ENCODE measurements around the gene PTPN7. TPM values are rescaled to one million over a fixed set of nuclear protein-coding genes. Genes with fewer than 3 reads are reported as not detected.

The PTPN7 gene
- total RNA-seq, 2 experiments from 2014 or later: 67.5 to 83.1 TPM

- no peak overlapping the region for H3K4me2 ChIP-seq (ENCODE audit: low read length)
- no peaks in the 10 kb centered on the region for H3K9me3 ChIP-seq (ENCODE audit: low read length)
- ChIA-PET POLR2A (no interaction called here), CTCF (ENCODE audit: unreplicated experiment) (no interaction called here)
- H3K9me2 ChIP-seq (ENCODE audit: insufficient read depth, low read length): no peaks in the 10 kb centered on the region
- 0 out of 2 replicates have a peak, but pooled peaks cover 5% of the 10 kb centered on the region for H4K20me1 ChIP-seq (ENCODE audit: insufficient read depth, low read length)
- no peak overlapping the region for H3K27ac ChIP-seq (ENCODE audit: low read depth, low read length, poor library complexity, severe bottlenecking)
- H3K36me3 ChIP-seq (ENCODE audit: insufficient read depth, low read length): peaks cover 41% of the 10 kb centered on the region
- no peak overlapping the region for H3K4me3 ChIP-seq (ENCODE audit: low read depth, low read length, poor library complexity, severe bottlenecking)
- H3K4me1 ChIP-seq (ENCODE audit: insufficient read depth, low read length, poor library complexity, severe bottlenecking): peaks cover 17% of the 10 kb centered on the region
- peaks cover 43% of the 10 kb centered on the region for H3K79me2 ChIP-seq (ENCODE audit: insufficient read depth, low read depth, low read length)
- intact Hi-C loops (cut with micrococcal nuclease; ENCODE audit: unreplicated experiment): no loop called here
- BruUV-seq (replicated peaks): TSS peak; percentile 21
- TF ChIP-seq CTCF (conservative IDR thresholded peaks at IDR 0.05; ENCODE audit: low read length): no peak
- TF ChIP-seq EZH2phosphoT487 (IDR thresholded peaks at IDR 0.05; ENCODE audit: borderline replicate concordance, low read depth, low read length): no peak
- no peak for DNase-seq (ENCODE audit: low spot score)
- no peak overlapping the region for H2AFZ ChIP-seq (ENCODE audit: low read length)
Measured at GRCh38 chr1:202140833-202141232, 19.6 kb downstream of the PTPN7 start.

- peaks cover 57% of the 10 kb centered on the region for H3K36me3 ChIP-seq (ENCODE audit: insufficient read depth, low read length)
Measured at GRCh38 chr1:202135221-202135721, 25.1 kb downstream of the PTPN7 start.

More at GRCh38 chr1:202135221-202135721, 25.1 kb downstream of the PTPN7 start:
- H4K20me1 ChIP-seq (ENCODE audit: insufficient read depth, low read length): 0 out of 2 replicates have a peak, but pooled peaks cover 5% of the 10 kb centered on the region
- H3K4me1 ChIP-seq (ENCODE audit: insufficient read depth, low read length, poor library complexity, severe bottlenecking): no peaks in the 10 kb centered on the region
- POLR2A ChIA-PET: interaction anchor here (0.8 to 1.1 kb wide), 2 partner anchors 9 to 25 kb away, joined by 4 read pairs; partner anchors contain the start of genes ARL8A and PTPN7
- DNase-seq (ENCODE audit: low spot score): peak; percentile 73
- H2AFZ ChIP-seq (ENCODE audit: low read length): no peak overlapping the region
- intact Hi-C loops (cut with micrococcal nuclease; ENCODE audit: unreplicated experiment): loop anchor here (1.0 kb wide), 1 partner anchor 126 kb away; no protein-coding TSS in a partner anchor
- H3K4me3 ChIP-seq (ENCODE audit: low read depth, low read length, poor library complexity, severe bottlenecking): no peak overlapping the region
- no peak overlapping the region for H3K27ac ChIP-seq (ENCODE audit: low read depth, low read length, poor library complexity, severe bottlenecking)
- H3K4me2 ChIP-seq (ENCODE audit: low read length): no peak overlapping the region
- TF ChIP-seq CTCF (conservative IDR thresholded peaks at IDR 0.05; ENCODE audit: low read length) (peak; percentile 88), EZH2phosphoT487 (IDR thresholded peaks at IDR 0.05; ENCODE audit: borderline replicate concordance, low read depth, low read length) (no peak)
- H3K9me2 ChIP-seq (ENCODE audit: insufficient read depth, low read length): no peaks in the 10 kb centered on the region
- peaks cover 7% of the 10 kb centered on the region; the same call in 1 of the 2 replicates for H3K79me2 ChIP-seq (ENCODE audit: insufficient read depth, low read depth, low read length)
- no TSS peak for BruUV-seq (replicated peaks)
- no peaks in the 10 kb centered on the region for H3K9me3 ChIP-seq (ENCODE audit: low read length)
- CTCF ChIA-PET (ENCODE audit: unreplicated experiment): interaction anchor here (0.5 to 0.8 kb wide), 2 partner anchors 22 to 41 kb away, joined by 3 to 4 read pairs; no protein-coding TSS in a partner anchor

Data from OCI-LY7 (cell line).